Measurements from ENCODE around the gene MAPKAP1.

MAPKAP1 gene

GRCh38 chr9:125421591-125422181 lies 285.3 kb downstream of the MAPKAP1 start:
- no peak for TF ChIP-seq EZH2 (IDR thresholded peaks at IDR 0.05)
- TF ChIP-seq FOXP2 (optimal IDR thresholded peaks at IDR 0.05; ENCODE audit: control extremely low read depth, extremely low read length, insufficient read depth): no peak
- no peak for TF ChIP-seq POLR2AphosphoS5 (IDR thresholded peaks at IDR 0.05; ENCODE audit: borderline replicate concordance, low read depth, low read length)
- H3K9ac ChIP-seq (ENCODE audit: insufficient read length): no peak overlapping the region
- H3K4me3 ChIP-seq: no peak overlapping the region
- no peaks in the 10 kb centered on the region for H3K36me3 ChIP-seq (ENCODE audit: insufficient read depth, low read length)
- H3K9me3 ChIP-seq (ENCODE audit: low read depth, low read length): no peaks in the 10 kb centered on the region
- H3K27ac ChIP-seq: no peak overlapping the region
- no peak for DNase-seq (ENCODE audit: low read depth, low spot score)

GRCh38 chr9:125421166-125421565 lies 285.8 kb downstream of the MAPKAP1 start:
- Histone ChIP-seq H3K4me3 (no peak overlapping the region), H3K9ac (ENCODE audit: insufficient read length) (no peak overlapping the region), H3K9me3 (ENCODE audit: low read depth, low read length) (no peaks in the 10 kb centered on the region), H3K36me3 (ENCODE audit: insufficient read depth, low read length) (no peaks in the 10 kb centered on the region), H3K27ac (no peak overlapping the region)
- TF ChIP-seq EZH2 (IDR thresholded peaks at IDR 0.05) (no peak), POLR2AphosphoS5 (IDR thresholded peaks at IDR 0.05; ENCODE audit: borderline replicate concordance, low read depth, low read length) (no peak), FOXP2 (optimal IDR thresholded peaks at IDR 0.05; ENCODE audit: control extremely low read depth, extremely low read length, insufficient read depth) (no peak)
- no peak for DNase-seq (ENCODE audit: low read depth, low spot score)

- H3K9ac ChIP-seq (ENCODE audit: insufficient read length): no peak overlapping the region
- no peak overlapping the region for H3K4me3 ChIP-seq
- H3K9me3 ChIP-seq (ENCODE audit: low read depth, low read length): no peaks in the 10 kb centered on the region
- H3K27ac ChIP-seq: no peak overlapping the region
- no peak for DNase-seq (ENCODE audit: low read depth, low spot score)
- no peaks in the 10 kb centered on the region for H3K36me3 ChIP-seq (ENCODE audit: insufficient read depth, low read length)
- TF ChIP-seq POLR2AphosphoS5 (IDR thresholded peaks at IDR 0.05; ENCODE audit: borderline replicate concordance, low read depth, low read length) (no peak), FOXP2 (optimal IDR thresholded peaks at IDR 0.05; ENCODE audit: control extremely low read depth, extremely low read length, insufficient read depth) (no peak), EZH2 (IDR thresholded peaks at IDR 0.05) (no peak)
These were observed 288.6 kb downstream of the MAPKAP1 start for GRCh38 chr9:125418404-125418803.

GRCh38 chr9:125416517-125416916 lies 290.5 kb downstream of the MAPKAP1 start:
- no peak overlapping the region for H3K27ac ChIP-seq
- no peak for DNase-seq (ENCODE audit: low read depth, low spot score)
- H3K4me3 ChIP-seq: no peak overlapping the region
- no peak for TF ChIP-seq POLR2AphosphoS5 (IDR thresholded peaks at IDR 0.05; ENCODE audit: borderline replicate concordance, low read depth, low read length)
- no peak for TF ChIP-seq FOXP2 (optimal IDR thresholded peaks at IDR 0.05; ENCODE audit: control extremely low read depth, extremely low read length, insufficient read depth)
- no peak for TF ChIP-seq EZH2 (IDR thresholded peaks at IDR 0.05)
- H3K9me3 ChIP-seq (ENCODE audit: low read depth, low read length): no peaks in the 10 kb centered on the region
- H3K9ac ChIP-seq (ENCODE audit: insufficient read length): no peak overlapping the region
- H3K36me3 ChIP-seq (ENCODE audit: insufficient read depth, low read length): no peaks in the 10 kb centered on the region

GRCh38 chr9:125415583-125416460 lies 291.2 kb downstream of the MAPKAP1 start:
- Histone ChIP-seq H3K27ac (no peak overlapping the region), H3K9ac (ENCODE audit: insufficient read length) (no peak overlapping the region), H3K4me3 (no peak overlapping the region), H3K36me3 (ENCODE audit: insufficient read depth, low read length) (no peaks in the 10 kb centered on the region), H3K9me3 (ENCODE audit: low read depth, low read length) (no peaks in the 10 kb centered on the region)
- DNase-seq (ENCODE audit: low read depth, low spot score): no peak
- no peak for TF ChIP-seq EZH2 (IDR thresholded peaks at IDR 0.05)
- no peak for TF ChIP-seq POLR2AphosphoS5 (IDR thresholded peaks at IDR 0.05; ENCODE audit: borderline replicate concordance, low read depth, low read length)
- no peak for TF ChIP-seq FOXP2 (optimal IDR thresholded peaks at IDR 0.05; ENCODE audit: control extremely low read depth, extremely low read length, insufficient read depth)

GRCh38 chr9:125413579-125413978 lies 293.4 kb downstream of the MAPKAP1 start:
- Histone ChIP-seq H3K27ac (no peak overlapping the region), H3K9me3 (ENCODE audit: low read depth, low read length) (no peaks in the 10 kb centered on the region), H3K36me3 (ENCODE audit: insufficient read depth, low read length) (no peaks in the 10 kb centered on the region), H3K9ac (ENCODE audit: insufficient read length) (no peak overlapping the region), H3K4me3 (no peak overlapping the region)
- TF ChIP-seq POLR2AphosphoS5 (IDR thresholded peaks at IDR 0.05; ENCODE audit: borderline replicate concordance, low read depth, low read length) (no peak), EZH2 (IDR thresholded peaks at IDR 0.05) (no peak), FOXP2 (optimal IDR thresholded peaks at IDR 0.05; ENCODE audit: control extremely low read depth, extremely low read length, insufficient read depth) (no peak)
- no peak for DNase-seq (ENCODE audit: low read depth, low spot score)

- no peak overlapping the region for H3K27ac ChIP-seq
- no peak for TF ChIP-seq EZH2 (IDR thresholded peaks at IDR 0.05)
- no peak for TF ChIP-seq POLR2AphosphoS5 (IDR thresholded peaks at IDR 0.05; ENCODE audit: borderline replicate concordance, low read depth, low read length)
- no peaks in the 10 kb centered on the region for H3K36me3 ChIP-seq (ENCODE audit: insufficient read depth, low read length)
- no peak for DNase-seq (ENCODE audit: low read depth, low spot score)
- no peak overlapping the region for H3K4me3 ChIP-seq
- no peaks in the 10 kb centered on the region for H3K9me3 ChIP-seq (ENCODE audit: low read depth, low read length)
- no peak overlapping the region for H3K9ac ChIP-seq (ENCODE audit: insufficient read length)
These were observed 294.8 kb downstream of the MAPKAP1 start for GRCh38 chr9:125412166-125412565.

- H3K27ac ChIP-seq: no peak overlapping the region
- no peaks in the 10 kb centered on the region for H3K36me3 ChIP-seq (ENCODE audit: insufficient read depth, low read length)
- H3K4me3 ChIP-seq: no peak overlapping the region
- no peak overlapping the region for H3K9ac ChIP-seq (ENCODE audit: insufficient read length)
- DNase-seq (ENCODE audit: low read depth, low spot score): no peak
- TF ChIP-seq FOXP2 (optimal IDR thresholded peaks at IDR 0.05; ENCODE audit: control extremely low read depth, extremely low read length, insufficient read depth): no peak
- TF ChIP-seq EZH2 (IDR thresholded peaks at IDR 0.05): no peak
- no peak for TF ChIP-seq POLR2AphosphoS5 (IDR thresholded peaks at IDR 0.05; ENCODE audit: borderline replicate concordance, low read depth, low read length)
- no peaks in the 10 kb centered on the region for H3K9me3 ChIP-seq (ENCODE audit: low read depth, low read length)
These were observed 295.7 kb downstream of the MAPKAP1 start for GRCh38 chr9:125411171-125411756.
